Breast epithelium (tissue), 4 donors: ENCODE results near the gene MAML3. TPM values are rescaled to one million over a fixed set of nuclear protein-coding genes. Genes with fewer than 3 reads are reported as not detected.

Source experiments
- DNase-seq, 2 donors: peaks; one replicate each; pipeline ENCODE4 v3.0.0-alpha.2; 2019; ENCODE audit warnings: low spot score in 2 of 2
- H3K27ac ChIP-seq, 2 donors: fragments of 200-600 bp; sonication (generic) in 1 of 2; one replicate each; pipeline ENCODE4 v1.5.1; 2016 to 2019; ENCODE audit warnings: mild to moderate bottlenecking in 1 of 2
- H3K27me3 ChIP-seq, 2 donors: fragments of 200-600 bp; sonication (generic) in 1 of 2; one replicate each; pipeline versions ENCODE4 v1.5.1 to v1.6.0; 2017 to 2019; ENCODE audit warnings: control low read depth in 1 of 2, mild to moderate bottlenecking in 1 of 2
- H3K36me3 ChIP-seq: fragments of 200-600 bp; one replicate; pipeline ENCODE4 v1.5.1; 2019
- H3K4me1 ChIP-seq, 2 donors: fragments of 200-600 bp; sonication (generic); one replicate each; pipeline ENCODE4 v1.5.1; 2016 to 2019; ENCODE audit warnings: control low read depth in 1 of 2
- H3K4me3 ChIP-seq, 3 donors: fragments of 200-600 bp; sonication (generic); 1 replicate in 2 of 3; 2 replicates in 1 of 3; pipeline ENCODE4 v1.5.1; 2016 to 2019; ENCODE audit warnings: mild to moderate bottlenecking in 3 of 3, moderate library complexity in 2 of 3
- H3K9me3 ChIP-seq, 2 donors: fragments of 200-600 bp; sonication (generic) in 1 of 2; one replicate each; pipeline ENCODE4 v1.5.1; 2016 to 2019; ENCODE audit warnings: control low read depth in 1 of 2
- POLR2A ChIP-seq: fragments of 450-650 bp; IDR thresholded peaks from one replicate; pipeline ENCODE4 v1.6.1; 2016; ENCODE audit warnings: antibody characterized with exemption, mild to moderate bottlenecking, moderate library complexity
- POLR2AphosphoS5 ChIP-seq, 3 donors: sonication (generic); formaldehyde crosslinking; IDR thresholded peaks; one replicate each; pipeline ENCODE4 v1.6.1; 2017; ENCODE audit warnings: antibody characterized with exemption in 3 of 3
- intact Hi-C: fragments of 100-400 bp; cut with DNase I; formaldehyde crosslinking; loops from one replicate; pipeline ENCODE4 v1.15.1; 2023; ENCODE audit warnings: low total_unique reads
- total RNA-seq, 3 donors: library from RNA; depleted of rRNA; stranded (reverse); fragments of >200 nt; gene quantifications; one replicate each; pipeline ENCODE4 v1.1.0, GENCODE V29; 2016
- TF ChIP-seq, protein P1 (sequence below), 3 donors: fragments of 450-650 bp; IDR thresholded peaks; one replicate each; pipeline ENCODE4 v1.5.1; 2016 to 2017; ENCODE audit warnings: antibody characterized with exemption in 3 of 3, mild to moderate bottlenecking in 3 of 3, moderate library complexity in 3 of 3

Gene MAML3
- total RNA-seq, 3 donors from 2014 or later: 5.0 to 16.8 (median 11.1) TPM

DNA sequence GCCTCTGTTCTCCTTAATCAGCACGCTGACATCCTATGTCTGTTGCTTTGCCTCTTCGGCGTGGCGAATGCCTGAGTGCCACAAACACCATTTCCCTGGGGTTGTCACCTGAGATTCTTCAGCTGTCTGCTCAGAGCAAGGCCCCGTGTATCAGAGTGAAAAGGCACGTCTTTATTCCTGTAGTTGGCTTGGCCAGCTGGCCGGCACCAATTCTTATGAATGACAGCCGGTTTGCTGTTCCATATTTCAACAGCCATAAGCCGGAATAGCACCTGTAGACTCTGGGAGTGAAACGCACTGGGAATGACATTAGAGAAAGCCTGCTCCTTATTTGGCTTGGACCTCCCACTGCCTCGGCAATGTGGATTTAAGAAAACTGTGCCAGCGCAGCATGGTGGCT is 399.0 kb downstream of the MAML3 start:
- H3K9me3 ChIP-seq: no peaks in the 10 kb centered on the region
- no peak for DNase-seq
- H3K27ac ChIP-seq: no peak overlapping the region
- TF ChIP-seq, protein P1, sequence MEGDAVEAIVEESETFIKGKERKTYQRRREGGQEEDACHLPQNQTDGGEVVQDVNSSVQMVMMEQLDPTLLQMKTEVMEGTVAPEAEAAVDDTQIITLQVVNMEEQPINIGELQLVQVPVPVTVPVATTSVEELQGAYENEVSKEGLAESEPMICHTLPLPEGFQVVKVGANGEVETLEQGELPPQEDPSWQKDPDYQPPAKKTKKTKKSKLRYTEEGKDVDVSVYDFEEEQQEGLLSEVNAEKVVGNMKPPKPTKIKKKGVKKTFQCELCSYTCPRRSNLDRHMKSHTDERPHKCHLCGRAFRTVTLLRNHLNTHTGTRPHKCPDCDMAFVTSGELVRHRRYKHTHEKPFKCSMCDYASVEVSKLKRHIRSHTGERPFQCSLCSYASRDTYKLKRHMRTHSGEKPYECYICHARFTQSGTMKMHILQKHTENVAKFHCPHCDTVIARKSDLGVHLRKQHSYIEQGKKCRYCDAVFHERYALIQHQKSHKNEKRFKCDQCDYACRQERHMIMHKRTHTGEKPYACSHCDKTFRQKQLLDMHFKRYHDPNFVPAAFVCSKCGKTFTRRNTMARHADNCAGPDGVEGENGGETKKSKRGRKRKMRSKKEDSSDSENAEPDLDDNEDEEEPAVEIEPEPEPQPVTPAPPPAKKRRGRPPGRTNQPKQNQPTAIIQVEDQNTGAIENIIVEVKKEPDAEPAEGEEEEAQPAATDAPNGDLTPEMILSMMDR (IDR thresholded peaks at IDR 0.05): no peak
- TF ChIP-seq POLR2A: no peak
- no peak for TF ChIP-seq POLR2AphosphoS5 (IDR thresholded peaks at IDR 0.05)
- intact Hi-C loops: loop anchor here (5.0 kb wide), 1 partner anchor 788 kb away; no protein-coding TSS in a partner anchor
- H3K4me3 ChIP-seq: no peak overlapping the region
- no peaks in the 10 kb centered on the region for H3K4me1 ChIP-seq
- no peaks in the 10 kb centered on the region for H3K36me3 ChIP-seq
- H3K27me3 ChIP-seq: no peaks in the 10 kb centered on the region

DNA sequence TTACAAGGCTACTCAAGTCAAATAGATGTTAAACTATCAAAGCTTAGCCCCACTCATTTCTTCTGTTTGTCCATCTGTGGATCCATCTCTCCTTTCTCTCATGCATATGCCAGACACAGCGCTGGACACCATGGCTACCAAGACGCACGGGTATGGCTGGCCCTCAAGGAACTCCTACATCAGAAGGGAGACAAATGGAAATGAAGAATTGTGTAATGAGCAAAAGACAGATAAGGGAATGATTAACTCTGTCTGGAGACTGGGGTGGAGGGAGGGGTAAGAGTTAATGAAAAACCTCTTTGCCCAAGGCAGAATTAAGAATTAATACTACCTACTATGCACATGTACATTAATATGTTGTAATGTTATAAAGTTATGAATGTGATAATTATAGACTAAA is 400.3 kb downstream of the MAML3 start:
- TF ChIP-seq POLR2AphosphoS5 (IDR thresholded peaks at IDR 0.05) (no peak), POLR2A (no peak)
- TF ChIP-seq, protein P1 (IDR thresholded peaks at IDR 0.05): no peak
- no peak for DNase-seq
- H3K4me1 ChIP-seq: no peaks in the 10 kb centered on the region
- intact Hi-C loops: loop anchor here (5.0 kb wide), 1 partner anchor 786 kb away; no protein-coding TSS in a partner anchor
- H3K27ac ChIP-seq: no peak overlapping the region
- H3K4me3 ChIP-seq: no peak overlapping the region
- H3K9me3 ChIP-seq: no peaks in the 10 kb centered on the region
- H3K27me3 ChIP-seq: no peaks in the 10 kb centered on the region
- no peaks in the 10 kb centered on the region for H3K36me3 ChIP-seq

GRCh38 chr4:139749835-139750498 is 404.0 kb downstream of the MAML3 start:
- Histone ChIP-seq H3K9me3 (no peaks in the 10 kb centered on the region), H3K36me3 (no peaks in the 10 kb centered on the region), H3K27me3 (no peaks in the 10 kb centered on the region), H3K27ac (no peak overlapping the region), H3K4me1 (no peaks in the 10 kb centered on the region), H3K4me3 (no peak overlapping the region)
- no peak for DNase-seq
- TF ChIP-seq POLR2AphosphoS5 (IDR thresholded peaks at IDR 0.05): no peak
- TF ChIP-seq POLR2A: no peak
- intact Hi-C loops: loop anchor here (5.0 kb wide), 1 partner anchor 783 kb away; no protein-coding TSS in a partner anchor

- TF ChIP-seq POLR2AphosphoS5 (IDR thresholded peaks at IDR 0.05) (no peak), POLR2A (no peak)
- TF ChIP-seq, protein P1 (IDR thresholded peaks at IDR 0.05): no peak
- H3K36me3 ChIP-seq: no peaks in the 10 kb centered on the region
- intact Hi-C loops: no loop called here
- no peaks in the 10 kb centered on the region for H3K4me1 ChIP-seq
- no peak for DNase-seq
- H3K4me3 ChIP-seq: no peak overlapping the region
- no peak overlapping the region for H3K27ac ChIP-seq
- H3K9me3 ChIP-seq: no peaks in the 10 kb centered on the region
- no peaks in the 10 kb centered on the region for H3K27me3 ChIP-seq
Observed at GRCh38 chr4:139749338-139749737, 404.6 kb downstream of the MAML3 start.

DNA sequence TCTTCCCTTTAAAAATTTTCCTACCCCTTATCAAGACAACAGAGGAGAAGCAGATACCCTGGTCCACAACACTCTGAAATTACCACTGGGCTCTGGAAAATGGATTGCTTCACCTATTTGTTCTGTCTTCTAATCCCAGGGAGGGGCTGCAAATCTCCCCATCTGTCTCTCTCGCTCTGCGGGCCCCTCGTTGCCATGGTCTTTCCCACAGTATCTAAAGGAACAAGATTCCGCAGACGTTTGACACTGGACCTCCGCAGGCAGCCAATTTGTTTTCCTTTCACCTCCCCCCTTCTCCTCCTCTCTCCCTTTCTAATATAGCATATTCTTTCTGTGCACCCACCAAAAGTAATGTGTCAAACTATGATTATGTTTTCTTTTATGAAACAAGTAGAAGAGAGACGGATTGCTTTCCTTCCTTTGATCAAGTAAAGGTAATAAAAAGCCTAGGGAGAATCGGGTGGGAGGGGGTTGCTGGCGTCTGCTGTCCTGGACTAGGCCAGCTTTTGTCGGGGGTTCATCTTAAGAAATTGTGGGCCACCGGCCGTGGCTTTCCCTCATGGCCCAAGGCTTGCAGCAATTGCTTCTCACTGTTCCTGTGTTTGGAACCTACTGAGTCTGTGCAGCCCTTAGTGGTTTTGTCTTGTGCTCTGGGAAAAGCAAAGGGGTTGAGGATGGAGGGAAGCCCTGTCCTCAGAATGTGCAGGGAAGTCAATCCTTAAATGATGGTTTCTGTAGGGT is 407.4 kb downstream of the MAML3 start:
- Histone ChIP-seq H3K27me3 (no peaks in the 10 kb centered on the region), H3K4me3 (no peak overlapping the region), H3K36me3 (no peaks in the 10 kb centered on the region), H3K27ac (no peak overlapping the region), H3K9me3 (no peaks in the 10 kb centered on the region), H3K4me1 (no peaks in the 10 kb centered on the region)
- no peak for DNase-seq
- no peak for TF ChIP-seq POLR2AphosphoS5 (IDR thresholded peaks at IDR 0.05)
- TF ChIP-seq, protein P1 (IDR thresholded peaks at IDR 0.05): no peak
- TF ChIP-seq POLR2A: no peak
- intact Hi-C loops: no loop called here
